Aorta (tissue), 5 donors: Measurements from ENCODE around the gene GPR18. TPM values are rescaled to one million over a fixed set of nuclear protein-coding genes. Genes with fewer than 3 reads are reported as not detected.

ENCODE experiments used
- ATAC-seq: fragments of 200-7000 bp; cut with Tn5 transposase; one replicate; pipeline ENCODE4 v1.9.1; 2022; ENCODE audit warnings: moderate library complexity; ENCODE audit not compliant: low FRiP score
- DNase-seq, 2 donors: peaks; one replicate each; pipeline ENCODE4 v3.0.0-alpha.2; 2020
- H3K27ac ChIP-seq, 2 donors: one replicate each; pipeline ENCODE4 v1.5.1; 2013; ENCODE audit warnings: low read length in 2 of 2, mild to moderate bottlenecking in 2 of 2, moderate library complexity in 2 of 2, control low read depth in 1 of 2, inconsistent platforms in 1 of 2, low read depth in 1 of 2
- H3K27me3 ChIP-seq, 2 donors: one replicate each; pipeline ENCODE4 v1.6.1; 2013; ENCODE audit warnings: control low read depth in 1 of 2, low read length in 1 of 2, mild to moderate bottlenecking in 1 of 2, moderate library complexity in 1 of 2; ENCODE audit not compliant: insufficient read depth in 2 of 2, control insufficient read depth in 1 of 2
- H3K36me3 ChIP-seq, 2 donors: one replicate each; pipeline ENCODE4 v1.6.1; 2013; ENCODE audit warnings: control low read depth in 1 of 2, low read length in 1 of 2, mild to moderate bottlenecking in 1 of 2; ENCODE audit not compliant: insufficient read depth in 2 of 2, control insufficient read depth in 1 of 2
- H3K4me1 ChIP-seq, 2 donors: one replicate each; pipeline ENCODE4 v1.6.1; 2013; ENCODE audit warnings: low read length in 2 of 2, control low read depth in 1 of 2, mild to moderate bottlenecking in 1 of 2, moderate library complexity in 1 of 2; ENCODE audit not compliant: insufficient read depth in 2 of 2, control insufficient read depth in 1 of 2
- H3K4me3 ChIP-seq, 2 donors: one replicate each; pipeline ENCODE4 v1.5.1; 2013; ENCODE audit warnings: low read length in 2 of 2, control low read depth in 1 of 2, mild to moderate bottlenecking in 1 of 2
- H3K9me3 ChIP-seq: one replicate; pipeline ENCODE4 v1.6.1; 2013; ENCODE audit warnings: mild to moderate bottlenecking, low read length; ENCODE audit not compliant: control insufficient read depth
- WGBS, 2 donors: extraction: QIAGEN DNeasy Blood & Tissue Kit; methylation state at CpG; one replicate each; pipeline ENCODE4 v1.1.7; 2013; 5-methylcytosine and 5-hydroxymethylcytosine counted together
- intact Hi-C, 2 donors: fragments of 100-400 bp; cut with DNase I; formaldehyde crosslinking; loops; one replicate each; pipeline versions ENCODE4 v1.14.2 to v1.15.0; 2022
- polyA plus RNA-seq, 2 donors: library from polyadenylated mRNA; stranded (reverse); fragments of 200-250 nt; gene quantifications; one replicate each; pipeline ENCODE4 v1.2.3, GENCODE V29; 2013
- total RNA-seq, 2 donors: library from RNA; stranded (reverse); fragmentation: NEBNext Ultra II Directional; extraction: Animal tissue kit (Norgen Biotek cat#: 25700); gene quantifications; one replicate each; pipeline ENCODE4 v1.2.1, GENCODE V29; 2021
- donor health status: healthy with polysubstance abuse.
- donor health status: Bipolar disorder and iron deficiency.
- donor health status: DM: no; HTN: no; CAD: no.
- donor health status: DM: no; HTN: no; CAD: no.
- donor health status: DM: yes; HTN: yes; CAD: no.

The GPR18 gene
- total and polyA plus RNA-seq, 4 donors, result 0.24 to 1.5 (median 0.55) TPM; not detected in 1

- Histone ChIP-seq H3K27me3 (no peaks in the 10 kb centered on the region), H3K27ac (no peak overlapping the region), H3K9me3 (no peaks in the 10 kb centered on the region), H3K4me3 (no peak overlapping the region), H3K36me3 (no peaks in the 10 kb centered on the region), H3K4me1 (no peaks in the 10 kb centered on the region)
- ATAC-seq (no peak), DNase-seq (no peak)
- 88 to 90% methylated on average over 6 of the region's 6 CpGs for WGBS, 2 donors
- intact Hi-C loops, result no loop called here
These were observed 8.6 kb upstream of the GPR18 start for GRCh38 chr13:99266827-99267226.

DNA sequence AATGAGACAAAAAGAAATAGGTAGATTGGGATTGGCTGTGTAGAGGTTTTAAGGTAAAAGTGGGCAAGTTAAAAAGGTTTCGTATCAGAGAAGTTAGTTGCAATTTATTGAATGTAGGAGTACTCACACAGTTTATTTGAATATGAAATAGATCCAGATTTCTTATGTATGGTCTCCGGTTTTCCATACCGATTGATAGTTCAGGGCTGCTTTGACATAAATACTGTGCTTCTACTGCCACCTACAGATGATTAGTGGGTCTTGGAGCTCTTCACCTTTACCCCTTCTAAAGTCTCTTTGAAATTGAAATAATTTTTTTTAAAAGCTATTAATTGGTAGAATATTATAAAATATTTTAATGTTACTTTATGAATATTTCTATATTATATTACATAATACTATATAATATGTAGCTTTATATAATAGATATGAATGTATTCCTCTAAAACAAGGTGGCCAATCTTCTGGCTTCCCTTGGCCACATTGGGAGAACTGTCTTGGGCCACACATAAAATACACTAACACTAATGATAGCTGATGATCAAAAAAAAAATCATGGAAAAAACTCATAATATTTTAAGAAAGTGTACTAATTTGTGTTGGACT lies 7.7 kb upstream of the GPR18 start:
- H3K9me3 ChIP-seq, result no peaks in the 10 kb centered on the region
- no peak for ATAC-seq
- no peaks in the 10 kb centered on the region for H3K4me1 ChIP-seq
- H3K27ac ChIP-seq, result no peak overlapping the region
- 32 to 39% methylated on average over 3 of the region's 3 CpGs for WGBS, 2 donors
- intact Hi-C loops, result loop anchor here in 1 of 2 donors (2.0 kb wide), 1 partner anchor 89 kb away; no protein-coding TSS in a partner anchor
- H3K27me3 ChIP-seq, result no peaks in the 10 kb centered on the region
- H3K36me3 ChIP-seq, result no peaks in the 10 kb centered on the region
- no peak overlapping the region for H3K4me3 ChIP-seq
- DNase-seq, result no peak

DNA sequence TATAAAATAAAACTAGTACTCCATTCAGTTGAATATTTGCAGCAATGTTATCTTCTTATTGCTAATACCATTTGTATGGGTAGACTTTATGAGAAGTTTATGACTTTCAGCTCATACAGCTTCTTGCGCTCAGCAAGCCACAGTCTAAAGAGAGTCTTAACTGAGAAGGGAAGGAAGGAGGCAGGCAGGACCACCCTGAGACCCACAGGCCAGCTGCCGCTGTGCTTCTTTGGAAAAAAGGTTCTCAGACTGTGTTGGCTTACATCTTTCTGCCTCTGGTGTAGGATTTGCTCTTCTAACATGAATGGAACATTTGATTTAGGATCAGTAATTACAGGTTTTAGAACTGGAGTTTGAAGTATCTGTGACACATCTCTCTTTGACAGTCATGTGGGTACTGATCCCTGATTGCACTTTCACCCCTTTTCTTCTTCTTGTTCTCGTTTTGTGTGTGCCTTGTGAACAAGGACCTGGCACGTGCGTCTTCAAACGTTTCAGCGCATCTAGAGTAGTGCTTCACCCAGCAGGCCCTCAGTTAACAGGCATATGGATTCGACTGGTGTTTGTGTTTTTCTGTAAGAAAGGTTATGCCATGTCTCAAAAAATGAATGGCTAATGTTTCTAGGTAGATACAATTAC lies 7.1 kb upstream of the GPR18 start:
- no peak overlapping the region for H3K4me3 ChIP-seq
- H3K36me3 ChIP-seq, result no peaks in the 10 kb centered on the region
- no peaks in the 10 kb centered on the region for H3K27me3 ChIP-seq
- 78 to 83% methylated on average over 8 of the region's 8 CpGs for WGBS, 2 donors
- no peak for DNase-seq
- intact Hi-C loops, result loop anchor here in 1 of 2 donors (2.0 kb wide), 1 partner anchor 88 kb away; no protein-coding TSS in a partner anchor
- H3K4me1 ChIP-seq, result no peaks in the 10 kb centered on the region
- no peak for ATAC-seq
- H3K27ac ChIP-seq, result no peak overlapping the region
- H3K9me3 ChIP-seq, result no peaks in the 10 kb centered on the region

DNA sequence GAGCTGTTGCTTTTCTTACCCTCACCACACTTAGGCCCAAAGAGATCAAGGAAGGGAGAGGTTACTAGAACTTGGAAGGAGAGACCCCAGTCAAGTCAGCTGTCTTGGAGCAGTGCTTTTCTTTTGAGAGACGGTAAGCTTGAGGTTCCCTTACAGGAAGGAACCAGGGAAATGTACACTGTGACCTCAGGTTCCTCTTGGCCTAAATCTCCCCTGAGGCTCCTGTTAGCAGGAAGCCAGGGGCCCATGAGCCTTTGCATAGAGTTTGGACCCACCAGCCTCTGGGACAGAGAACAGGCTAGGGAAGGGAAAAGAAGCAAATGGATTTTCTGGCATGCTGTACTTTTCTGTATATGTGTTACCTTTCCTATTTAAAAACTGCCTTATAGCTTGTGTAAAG lies 5.9 kb upstream of the GPR18 start:
- DNase-seq (no peak), ATAC-seq (no peak)
- H3K9me3 ChIP-seq, result no peaks in the 10 kb centered on the region
- no peaks in the 10 kb centered on the region for H3K4me1 ChIP-seq
- H3K27me3 ChIP-seq, result no peaks in the 10 kb centered on the region
- no peak overlapping the region for H3K27ac ChIP-seq
- 55% methylated on average over 1 of the region's 1 CpG for WGBS, 2 donors
- intact Hi-C loops, result loop anchor here in 1 of 2 donors (2.0 kb wide), 1 partner anchor 87 kb away; no protein-coding TSS in a partner anchor
- no peaks in the 10 kb centered on the region for H3K36me3 ChIP-seq
- H3K4me3 ChIP-seq, result no peak overlapping the region

DNA sequence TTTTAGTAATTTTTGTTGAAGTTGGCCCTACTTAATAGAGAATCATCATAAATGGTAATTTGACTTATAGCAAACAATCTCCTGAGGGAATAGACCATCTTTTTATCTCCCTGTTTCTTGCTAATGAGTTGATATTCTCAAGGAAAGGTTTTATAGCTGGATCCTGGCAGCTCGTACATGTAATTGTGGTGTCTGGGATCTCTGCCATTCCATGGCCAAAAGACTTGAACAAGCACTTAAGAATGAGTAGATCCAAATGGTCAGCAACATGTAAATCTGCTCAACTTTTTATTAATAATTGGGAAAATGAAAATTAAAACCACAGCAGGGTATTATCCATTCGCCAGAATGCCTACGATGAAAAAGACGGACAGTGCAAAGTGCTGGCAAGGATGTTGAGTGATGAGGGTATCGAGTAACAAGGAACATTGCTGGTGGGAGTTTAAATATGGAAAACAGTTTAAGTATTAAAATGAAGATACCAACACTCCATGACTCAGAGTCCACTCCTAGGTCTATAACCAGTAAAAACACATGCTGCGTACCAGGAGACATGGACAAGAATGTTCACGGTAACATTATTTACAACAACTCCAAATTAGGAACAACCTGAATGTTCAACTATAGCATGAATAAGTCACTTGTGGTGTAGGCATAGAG lies 5.1 kb upstream of the GPR18 start:
- no peak overlapping the region for H3K4me3 ChIP-seq
- H3K27ac ChIP-seq, result no peak overlapping the region
- no peak for DNase-seq
- intact Hi-C loops, result no loop called here
- no peaks in the 10 kb centered on the region for H3K27me3 ChIP-seq
- no peaks in the 10 kb centered on the region for H3K9me3 ChIP-seq
- ATAC-seq, result no peak
- no peaks in the 10 kb centered on the region for H3K36me3 ChIP-seq
- no peaks in the 10 kb centered on the region for H3K4me1 ChIP-seq
- 86 to 88% methylated on average over 7 of the region's 7 CpGs for WGBS, 2 donors

- intact Hi-C loops, result no loop called here
- H3K4me1 ChIP-seq, result no peaks in the 10 kb centered on the region
- no peak overlapping the region for H3K4me3 ChIP-seq
- H3K27me3 ChIP-seq, result no peaks in the 10 kb centered on the region
- no peak for ATAC-seq
- no peak for DNase-seq
- no peaks in the 10 kb centered on the region for H3K9me3 ChIP-seq
- peaks cover 0 to 3% of the 10 kb centered on the region in 2 donors for H3K36me3 ChIP-seq
- 95 to 96% methylated on average over 1 of the region's 1 CpG for WGBS, 2 donors
- no peak overlapping the region for H3K27ac ChIP-seq
These were observed 2.9 kb upstream of the GPR18 start for GRCh38 chr13:99261059-99261458.

GRCh38 chr13:99260216-99260615 lies 2.0 kb upstream of the GPR18 start:
- ATAC-seq (no peak), DNase-seq (no peak)
- no peak overlapping the region for H3K4me3 ChIP-seq
- no peaks in the 10 kb centered on the region for H3K27me3 ChIP-seq
- H3K36me3 ChIP-seq, result peaks cover 0 to 3% of the 10 kb centered on the region in 2 donors
- H3K4me1 ChIP-seq, result no peaks in the 10 kb centered on the region
- intact Hi-C loops, result no loop called here
- no peak overlapping the region for H3K27ac ChIP-seq
- no peaks in the 10 kb centered on the region for H3K9me3 ChIP-seq
- WGBS, 2 donors, result 89 to 94% methylated on average over 5 of the region's 5 CpGs

GRCh38 chr13:99258946-99259345 lies 767 bp upstream of the GPR18 start:
- no peak overlapping the region for H3K27ac ChIP-seq
- H3K9me3 ChIP-seq, result no peaks in the 10 kb centered on the region
- peaks cover 0 to 3% of the 10 kb centered on the region in 2 donors for H3K36me3 ChIP-seq
- H3K4me1 ChIP-seq, result no peaks in the 10 kb centered on the region
- no peak overlapping the region for H3K4me3 ChIP-seq
- ATAC-seq (no peak), DNase-seq (no peak)
- WGBS, 2 donors, result 91 to 92% methylated on average over 3 of the region's 3 CpGs
- H3K27me3 ChIP-seq, result no peaks in the 10 kb centered on the region
- intact Hi-C loops, result no loop called here

DNA sequence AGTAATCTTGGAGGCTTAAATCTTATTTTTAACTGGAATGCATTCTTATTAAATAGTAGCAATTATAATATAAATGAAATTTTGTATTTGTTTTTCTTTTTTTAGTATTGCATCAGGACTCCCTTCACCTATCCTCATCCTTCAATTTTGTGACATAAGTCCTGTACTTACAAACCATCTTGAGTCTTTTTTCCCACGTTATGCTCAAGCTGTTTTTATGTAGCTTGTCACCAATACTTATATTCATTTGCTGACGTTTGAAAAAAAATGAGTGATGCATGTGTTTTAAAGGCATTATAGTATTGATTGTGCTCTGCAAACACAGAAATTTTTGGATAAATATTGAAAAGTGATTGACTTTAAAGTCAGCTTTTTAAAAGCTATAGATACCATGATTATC lies 888 bp downstream of the GPR18 start:
- no peaks in the 10 kb centered on the region for H3K4me1 ChIP-seq
- no peaks in the 10 kb centered on the region for H3K27me3 ChIP-seq
- intact Hi-C loops, result no loop called here
- DNase-seq (no peak), ATAC-seq (no peak)
- no peak overlapping the region for H3K4me3 ChIP-seq
- H3K9me3 ChIP-seq, result no peaks in the 10 kb centered on the region
- H3K36me3 ChIP-seq, result peaks cover 0 to 3% of the 10 kb centered on the region in 2 donors
- H3K27ac ChIP-seq, result no peak overlapping the region
- WGBS, 2 donors, result 84 to 90% methylated on average over 2 of the region's 2 CpGs
